ENCODE measurements around the gene ARL6IP6. TPM values are rescaled to one million over a fixed set of nuclear protein-coding genes. Genes with fewer than 3 reads are reported as not detected.

ARL6IP6 gene
- total and polyA plus RNA-seq, 10 of the 15 experiments (the other 5 are each of a cell fraction or from before 2014, with no cell fraction given) = 15.8 to 87.3 (median 28.4) TPM

DNA sequence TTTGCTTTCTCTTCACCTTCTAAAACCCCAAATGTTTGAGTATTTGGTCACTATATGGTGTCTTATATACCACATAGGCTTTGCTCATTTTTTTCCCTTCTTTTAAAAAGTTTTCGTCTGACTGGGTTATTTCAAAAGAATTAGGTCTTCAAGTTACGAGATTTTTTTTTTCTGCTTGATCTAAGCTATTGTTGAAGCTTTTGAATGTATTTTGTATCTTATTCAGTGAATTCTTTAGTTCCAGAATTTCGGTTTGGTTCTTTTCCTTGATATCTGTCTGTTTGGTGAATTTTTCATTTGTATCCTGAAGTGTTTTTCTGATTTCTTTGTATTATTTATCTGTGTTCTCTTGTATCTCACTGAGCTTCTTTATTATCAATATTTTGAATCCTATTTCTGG, 93.5 kb downstream of the ARL6IP6 start:
- Histone ChIP-seq H3K9me3 (replicated peaks; ENCODE audit: control insufficient read depth, insufficient read depth, low read length) (no peaks in the 10 kb centered on the region; the same call in 2 of the 3 replicates), H3K4me2 (ENCODE audit: control insufficient read depth, insufficient read depth) (no peak overlapping the region), H3K27me3 (replicated peaks in 1 of 2; ENCODE audit: control insufficient read depth in 2 of 2, insufficient read depth in 2 of 2, low read length in 1 of 2) (no peaks in the 10 kb centered on the region), H3K9ac (ENCODE audit: control insufficient read depth, insufficient read depth, low read length) (no peak overlapping the region), H3K36me3 (ENCODE audit: control insufficient read depth in 2 of 2, insufficient read depth in 2 of 2, low read length in 1 of 2) (no peaks in the 10 kb centered on the region), H3K4me3 (no peak overlapping the region), H3K27ac (ENCODE audit: control insufficient read depth, insufficient read depth) (no peak overlapping the region), H4K20me1 (ENCODE audit: control insufficient read depth, insufficient read depth) (no peaks in the 10 kb centered on the region), H2AFZ (ENCODE audit: control insufficient read depth, low read depth, low read length) (no peak overlapping the region), H3K4me1 (ENCODE audit: control insufficient read depth, insufficient read depth, low read length) (no peaks in the 10 kb centered on the region), H3K79me2 (ENCODE audit: control insufficient read depth, insufficient read depth, low read length) (no peaks in the 10 kb centered on the region)
- TF ChIP-seq ZNF217 (IDR thresholded peaks at IDR 0.05) (no peak), SIN3A (IDR thresholded peaks at IDR 0.05; ENCODE audit: low read depth, low read length) (no peak), RB1 (IDR thresholded peaks at IDR 0.05; ENCODE audit: borderline replicate concordance) (no peak), RAD21 (IDR thresholded peaks at IDR 0.05; ENCODE audit: insufficient read depth, low read depth, low read length) (no peak), IKZF2 (IDR thresholded peaks at IDR 0.05) (no peak), POLR2A (IDR thresholded peaks at IDR 0.05; ENCODE audit: low read depth, low read length) (no peak), CREB1 (IDR thresholded peaks at IDR 0.05; ENCODE audit: low read depth) (no peak), SMC3 (IDR thresholded peaks at IDR 0.05; ENCODE audit: borderline replicate concordance, low read length) (no peak), MTA2 (IDR thresholded peaks at IDR 0.05; ENCODE audit: low read depth) (no peak), PML (IDR thresholded peaks at IDR 0.05; ENCODE audit: low read length) (no peak), ZSCAN29 (IDR thresholded peaks at IDR 0.05) (no peak), RFX5 (IDR thresholded peaks at IDR 0.05; ENCODE audit: low read depth, low read length) (no peak)
- TF ChIP-seq, protein P1, sequence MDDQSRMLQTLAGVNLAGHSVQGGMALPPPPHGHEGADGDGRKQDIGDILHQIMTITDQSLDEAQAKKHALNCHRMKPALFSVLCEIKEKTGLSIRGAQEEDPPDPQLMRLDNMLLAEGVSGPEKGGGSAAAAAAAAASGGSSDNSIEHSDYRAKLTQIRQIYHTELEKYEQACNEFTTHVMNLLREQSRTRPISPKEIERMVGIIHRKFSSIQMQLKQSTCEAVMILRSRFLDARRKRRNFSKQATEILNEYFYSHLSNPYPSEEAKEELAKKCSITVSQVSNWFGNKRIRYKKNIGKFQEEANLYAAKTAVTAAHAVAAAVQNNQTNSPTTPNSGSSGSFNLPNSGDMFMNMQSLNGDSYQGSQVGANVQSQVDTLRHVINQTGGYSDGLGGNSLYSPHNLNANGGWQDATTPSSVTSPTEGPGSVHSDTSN (IDR thresholded peaks at IDR 0.05; ENCODE audit: insufficient replicate concordance, low read depth, low read length) = no peak
- TF ChIP-seq, protein P2, sequence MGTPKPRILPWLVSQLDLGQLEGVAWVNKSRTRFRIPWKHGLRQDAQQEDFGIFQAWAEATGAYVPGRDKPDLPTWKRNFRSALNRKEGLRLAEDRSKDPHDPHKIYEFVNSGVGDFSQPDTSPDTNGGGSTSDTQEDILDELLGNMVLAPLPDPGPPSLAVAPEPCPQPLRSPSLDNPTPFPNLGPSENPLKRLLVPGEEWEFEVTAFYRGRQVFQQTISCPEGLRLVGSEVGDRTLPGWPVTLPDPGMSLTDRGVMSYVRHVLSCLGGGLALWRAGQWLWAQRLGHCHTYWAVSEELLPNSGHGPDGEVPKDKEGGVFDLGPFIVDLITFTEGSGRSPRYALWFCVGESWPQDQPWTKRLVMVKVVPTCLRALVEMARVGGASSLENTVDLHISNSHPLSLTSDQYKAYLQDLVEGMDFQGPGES (IDR thresholded peaks at IDR 0.05) = no peak
- TF ChIP-seq, protein P3, sequence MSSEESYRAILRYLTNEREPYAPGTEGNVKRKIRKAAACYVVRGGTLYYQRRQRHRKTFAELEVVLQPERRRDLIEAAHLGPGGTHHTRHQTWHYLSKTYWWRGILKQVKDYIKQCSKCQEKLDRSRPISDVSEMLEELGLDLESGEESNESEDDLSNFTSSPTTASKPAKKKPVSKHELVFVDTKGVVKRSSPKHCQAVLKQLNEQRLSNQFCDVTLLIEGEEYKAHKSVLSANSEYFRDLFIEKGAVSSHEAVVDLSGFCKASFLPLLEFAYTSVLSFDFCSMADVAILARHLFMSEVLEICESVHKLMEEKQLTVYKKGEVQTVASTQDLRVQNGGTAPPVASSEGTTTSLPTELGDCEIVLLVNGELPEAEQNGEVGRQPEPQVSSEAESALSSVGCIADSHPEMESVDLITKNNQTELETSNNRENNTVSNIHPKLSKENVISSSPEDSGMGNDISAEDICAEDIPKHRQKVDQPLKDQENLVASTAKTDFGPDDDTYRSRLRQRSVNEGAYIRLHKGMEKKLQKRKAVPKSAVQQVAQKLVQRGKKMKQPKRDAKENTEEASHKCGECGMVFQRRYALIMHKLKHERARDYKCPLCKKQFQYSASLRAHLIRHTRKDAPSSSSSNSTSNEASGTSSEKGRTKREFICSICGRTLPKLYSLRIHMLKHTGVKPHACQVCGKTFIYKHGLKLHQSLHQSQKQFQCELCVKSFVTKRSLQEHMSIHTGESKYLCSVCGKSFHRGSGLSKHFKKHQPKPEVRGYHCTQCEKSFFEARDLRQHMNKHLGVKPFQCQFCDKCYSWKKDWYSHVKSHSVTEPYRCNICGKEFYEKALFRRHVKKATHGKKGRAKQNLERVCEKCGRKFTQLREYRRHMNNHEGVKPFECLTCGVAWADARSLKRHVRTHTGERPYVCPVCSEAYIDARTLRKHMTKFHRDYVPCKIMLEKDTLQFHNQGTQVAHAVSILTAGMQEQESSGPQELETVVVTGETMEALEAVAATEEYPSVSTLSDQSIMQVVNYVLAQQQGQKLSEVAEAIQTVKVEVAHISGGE (CRISPR knock-in tag; IDR thresholded peaks at IDR 0.05) = no peak
- no peak for DNase-seq (ENCODE audit: low read depth, low spot score)
- RAD21 ChIA-PET (ENCODE audit: unreplicated experiment) = no interaction called here
- POLR2A ChIA-PET = no interaction called here
- in situ Hi-C loops (cut with MboI) (no loop called here), intact Hi-C loops (cut with micrococcal nuclease; ENCODE audit: unreplicated experiment) (no loop called here)
- BruUV-seq (replicated peaks) = no TSS peak
- CTCF ChIA-PET = no interaction called here
- 4% methylated on average over 3 of the region's 3 CpGs for WGBS (ENCODE audit: insufficient coverage, insufficient replicate concordance, low lambda C conversion rate, missing lambda C conversion rate)
- no peak for FAIRE-seq
- no peak for ATAC-seq
- SMC1A ChIA-PET (ENCODE audit: uncharacterized antibody, unreplicated experiment) = no interaction called here
